Fibroblast of villous mesenchyme (primary cell): ENCODE data around the gene GALNT4. TPM values are rescaled to one million over a fixed set of nuclear protein-coding genes. Genes with fewer than 3 reads are reported as not detected.

Source experiments
- DNase-seq: peaks from one replicate; pipeline ENCODE4 v3.0.0-alpha.2; 2010; ENCODE audit warnings: low read depth
- H3K4me3 ChIP-seq: 2 replicates; pipeline ENCODE4 v1.5.1; 2011; ENCODE audit warnings: low read depth, mild to moderate bottlenecking, low read length
- small RNA-seq: library from RNA; depleted of rRNA; stranded (forward); fragments of <200 nt; gene quantifications from one replicate; pipeline ENCODE3, GENCODE V24; 2012
- total RNA-seq: library from RNA; depleted of rRNA; stranded (reverse); fragments of >200 nt; gene quantifications from 2 replicates; pipeline ENCODE4 v1.2.3, GENCODE V29; 2012
- TF ChIP-seq, protein P1 (sequence below): IDR thresholded peaks from 2 replicates; pipeline ENCODE4 v1.5.1; 2012; ENCODE audit warnings: low read depth, mild to moderate bottlenecking, low read length; ENCODE audit not compliant: insufficient read depth

GALNT4 gene
- total RNA-seq, 1 donor = 15.5 TPM

DNA sequence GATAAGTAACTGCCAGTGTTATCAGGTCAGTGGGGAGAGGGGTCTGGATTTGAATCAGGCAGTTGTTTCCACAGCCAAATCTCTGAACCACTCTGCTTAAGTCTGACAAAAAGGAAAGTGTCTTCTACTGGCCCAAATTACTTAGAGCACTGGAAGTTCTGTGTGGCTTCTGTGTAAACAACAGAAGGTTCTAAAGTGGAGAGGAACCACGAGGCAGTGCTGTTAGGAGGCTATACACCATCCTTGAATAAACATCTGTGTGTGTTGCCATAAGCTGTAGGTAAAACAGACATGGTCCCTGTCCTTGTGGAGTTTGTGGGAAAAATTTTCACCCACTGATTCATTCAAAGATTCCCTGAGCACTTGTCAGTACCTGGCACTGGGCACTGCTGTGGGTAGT is 50.0 kb downstream of the GALNT4 start:
- TF ChIP-seq, protein P1, sequence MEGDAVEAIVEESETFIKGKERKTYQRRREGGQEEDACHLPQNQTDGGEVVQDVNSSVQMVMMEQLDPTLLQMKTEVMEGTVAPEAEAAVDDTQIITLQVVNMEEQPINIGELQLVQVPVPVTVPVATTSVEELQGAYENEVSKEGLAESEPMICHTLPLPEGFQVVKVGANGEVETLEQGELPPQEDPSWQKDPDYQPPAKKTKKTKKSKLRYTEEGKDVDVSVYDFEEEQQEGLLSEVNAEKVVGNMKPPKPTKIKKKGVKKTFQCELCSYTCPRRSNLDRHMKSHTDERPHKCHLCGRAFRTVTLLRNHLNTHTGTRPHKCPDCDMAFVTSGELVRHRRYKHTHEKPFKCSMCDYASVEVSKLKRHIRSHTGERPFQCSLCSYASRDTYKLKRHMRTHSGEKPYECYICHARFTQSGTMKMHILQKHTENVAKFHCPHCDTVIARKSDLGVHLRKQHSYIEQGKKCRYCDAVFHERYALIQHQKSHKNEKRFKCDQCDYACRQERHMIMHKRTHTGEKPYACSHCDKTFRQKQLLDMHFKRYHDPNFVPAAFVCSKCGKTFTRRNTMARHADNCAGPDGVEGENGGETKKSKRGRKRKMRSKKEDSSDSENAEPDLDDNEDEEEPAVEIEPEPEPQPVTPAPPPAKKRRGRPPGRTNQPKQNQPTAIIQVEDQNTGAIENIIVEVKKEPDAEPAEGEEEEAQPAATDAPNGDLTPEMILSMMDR = no peak
- no peak for DNase-seq

More for the DNA sequence above, 50.0 kb downstream of the GALNT4 start:
- no peak overlapping the region for H3K4me3 ChIP-seq

Small RNA genes within 50 kb of the gene (small RNA-seq; reads per million reads assigned to genes)
- gene AC025034.2 (not detected), gene POC1B-GALNT4 (not detected)

Other genes starting within 250 kb of the GALNT4 start
- 68.9 and 75.1 TPM in 2 replicates for gene DUSP6, start 172.3 kb downstream of the GALNT4 start, total RNA-seq
- 13.5 and 35.0 TPM in 2 replicates for gene POC1B, start 1.3 kb upstream of the GALNT4 start, total RNA-seq
- gene ATP2B1, start 184.0 kb upstream of the GALNT4 start, total RNA-seq = 175 and 214 TPM in 2 replicates